Heart right ventricle (tissue), 16 donors: ENCODE data around the gene C5orf15. TPM values are rescaled to one million over a fixed set of nuclear protein-coding genes. Genes with fewer than 3 reads are reported as not detected.

Experiments
- ATAC-seq, 8 donors: fragments of 200-7000 bp; cut with Tn5 transposase; one replicate each; pipeline ENCODE4 v1.9.1; 2020; ENCODE audit warnings: mild to moderate bottlenecking in 8 of 8, moderate library complexity in 8 of 8, moderate number of reproducible peaks in 1 of 8
- DNase-seq, 2 donors: peaks; one replicate each; pipeline ENCODE4 v3.0.0-alpha.2; 2020
- H3K27ac ChIP-seq, 10 donors: fragments of 200-600 bp; sonication (generic) in 2 of 10; one replicate each; pipeline versions ENCODE4 v1.5.0 to v1.8.0; 2020 to 2022; ENCODE audit warnings: mild to moderate bottlenecking in 3 of 10
- H3K27me3 ChIP-seq, 7 donors: fragments of 200-600 bp; one replicate each; pipeline ENCODE4 v1.8.0; 2021 to 2022; ENCODE audit warnings: mild to moderate bottlenecking in 2 of 7
- H3K36me3 ChIP-seq, 9 donors: fragments of 200-600 bp; sonication (generic) in 1 of 9; one replicate each; pipeline versions ENCODE4 v1.5.0 to v1.8.0; 2020 to 2022; ENCODE audit warnings: mild to moderate bottlenecking in 2 of 9
- H3K4me1 ChIP-seq, 9 donors: fragments of 200-600 bp; sonication (generic) in 1 of 9; one replicate each; pipeline versions ENCODE4 v1.5.0 to v1.8.0; 2020 to 2022; ENCODE audit warnings: mild to moderate bottlenecking in 4 of 9
- H3K4me3 ChIP-seq, 10 donors: fragments of 200-600 bp; sonication (generic) in 2 of 10; one replicate each; pipeline versions ENCODE4 v1.5.0 to v1.8.0; 2020 to 2022; ENCODE audit warnings: mild to moderate bottlenecking in 7 of 10, moderate library complexity in 2 of 10
- H3K9me3 ChIP-seq, 11 donors: fragments of 200-600 bp in 10 of 11; sonication (generic) in 2 of 11; one replicate each; pipeline versions ENCODE4 v1.5.0 to v1.8.0; 2013 to 2022; ENCODE audit warnings: mild to moderate bottlenecking in 2 of 11, control low read depth in 1 of 11, moderate library complexity in 1 of 11
- CTCF ChIP-seq, 9 donors: fragments of 200-600 bp; sonication (generic) in 2 of 9; IDR thresholded peaks; one replicate each; pipeline versions ENCODE4 v1.5.0 to v1.8.0; 2021 to 2022; ENCODE audit warnings: antibody characterized with exemption in 9 of 9, mild to moderate bottlenecking in 5 of 9, moderate library complexity in 1 of 9
- WGBS, 2 donors: extraction: QIAGEN DNeasy Blood & Tissue Kit; methylation state at CpG; one replicate each; pipeline ENCODE4 v1.1.7; 2013; ENCODE audit warnings: inconsistent platforms in 1 of 2; 5-methylcytosine and 5-hydroxymethylcytosine counted together
- intact Hi-C, 10 donors: fragments of 100-400 bp; cut with DNase I; formaldehyde crosslinking; loops; one replicate each; pipeline versions ENCODE4 v1.11.1 to v1.14.2; 2022
- polyA plus RNA-seq, 2 donors: library from polyadenylated mRNA; stranded (reverse); fragments of 200-250 nt; gene quantifications; one replicate each; pipeline ENCODE4 v1.2.3, GENCODE V29; 2013
- total RNA-seq, 10 donors: library from RNA; stranded (reverse); fragmentation: NEBNext Ultra II Directional in 3 of 10; extraction: Animal tissue kit (Norgen Biotek cat#: 25700) in 3 of 10; gene quantifications; one replicate each; pipeline versions ENCODE4 v1.2.1 to v1.2.4, GENCODE V29; 2021 to 2023
- donor health status: Arrhythmogenic right ventricular cardiomyopathy.
- donor health status: ischemic (EF 13 %, LVEDD 7.1; RV severe dilation, severe dysfunction).
- donor health status: healthy with polysubstance abuse.
- donor health status: DM: no; HTN: yes; CAD: no.
- donor health status: DM: no; HTN: no; CAD: no.
- donor health status: ischemic (EF 25% LVEDD 6.9; RV normal size, moderate dysfunction).
- donor health status: ischemic (EF 25% LVEDD 5.7; RV mildly dilated, moderate dysfunction).
- donor health status: healthy.
- donor health status: DM: yes; HTN: yes; CAD: no.
- donor health status: Ischemic cardiomyopathy.
- donor health status: ischemic (EF 35%, LVEDD 5.7; RV mildly dilated, moderate dysfunction).
- donor health status: nonischemic (EF 11% LVEDD 7.7; RV severe dilation, severe dysfunction).
- donor health status: DM: yes; HTN: yes; CAD: no.
- donor health status: PGD.
- donor health status: ischemic (EF 29% LVEDD 5.4; RV normal size, mild dysfunction).
- donor health status: nonischemic (EF 23%, LVEDD 6.1; RV moderate dilation, normal function).

Gene C5orf15
- total and polyA plus RNA-seq, 12 donors, result 22.2 to 55.3 (median 33.9) TPM

DNA sequence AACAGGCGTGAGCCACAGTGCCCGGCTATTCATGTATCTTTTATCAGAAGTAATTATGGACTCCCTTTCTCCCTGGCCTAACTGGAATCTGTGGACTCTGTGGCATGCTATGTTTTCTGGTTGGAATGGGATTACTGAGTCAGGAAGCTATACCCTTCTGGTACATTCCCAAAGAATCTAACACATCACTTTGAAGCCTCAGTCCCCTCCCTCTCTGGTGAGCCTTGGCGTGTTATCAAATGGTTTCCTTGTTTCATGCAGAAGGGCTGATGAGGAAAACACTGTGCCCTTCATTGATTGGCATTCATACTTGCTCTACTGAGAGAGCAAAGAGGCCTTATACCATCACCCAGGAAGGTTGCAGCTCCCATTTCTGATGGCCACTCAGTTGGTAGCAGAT, 22.9 kb downstream of the C5orf15 start:
- H3K36me3 ChIP-seq, result no peaks in the 10 kb centered on the region
- no peak for TF ChIP-seq CTCF (IDR thresholded peaks at IDR 0.05)
- 82 to 95% methylated on average over 3 of the region's 3 CpGs for WGBS, 2 donors
- no peak for DNase-seq
- no peak for ATAC-seq
- no peak overlapping the region for H3K27ac ChIP-seq
- H3K4me3 ChIP-seq, result no peak overlapping the region
- peaks cover 0 to 12% (median 3%) of the 10 kb centered on the region in 9 donors for H3K4me1 ChIP-seq
- intact Hi-C loops, result loop anchor here in 3 of 10 donors (10.0 kb wide), 2 partner anchors 521 to 831 kb away; no protein-coding TSS in a partner anchor
- H3K27me3 ChIP-seq, result no peaks in the 10 kb centered on the region
- no peaks in the 10 kb centered on the region for H3K9me3 ChIP-seq

DNA sequence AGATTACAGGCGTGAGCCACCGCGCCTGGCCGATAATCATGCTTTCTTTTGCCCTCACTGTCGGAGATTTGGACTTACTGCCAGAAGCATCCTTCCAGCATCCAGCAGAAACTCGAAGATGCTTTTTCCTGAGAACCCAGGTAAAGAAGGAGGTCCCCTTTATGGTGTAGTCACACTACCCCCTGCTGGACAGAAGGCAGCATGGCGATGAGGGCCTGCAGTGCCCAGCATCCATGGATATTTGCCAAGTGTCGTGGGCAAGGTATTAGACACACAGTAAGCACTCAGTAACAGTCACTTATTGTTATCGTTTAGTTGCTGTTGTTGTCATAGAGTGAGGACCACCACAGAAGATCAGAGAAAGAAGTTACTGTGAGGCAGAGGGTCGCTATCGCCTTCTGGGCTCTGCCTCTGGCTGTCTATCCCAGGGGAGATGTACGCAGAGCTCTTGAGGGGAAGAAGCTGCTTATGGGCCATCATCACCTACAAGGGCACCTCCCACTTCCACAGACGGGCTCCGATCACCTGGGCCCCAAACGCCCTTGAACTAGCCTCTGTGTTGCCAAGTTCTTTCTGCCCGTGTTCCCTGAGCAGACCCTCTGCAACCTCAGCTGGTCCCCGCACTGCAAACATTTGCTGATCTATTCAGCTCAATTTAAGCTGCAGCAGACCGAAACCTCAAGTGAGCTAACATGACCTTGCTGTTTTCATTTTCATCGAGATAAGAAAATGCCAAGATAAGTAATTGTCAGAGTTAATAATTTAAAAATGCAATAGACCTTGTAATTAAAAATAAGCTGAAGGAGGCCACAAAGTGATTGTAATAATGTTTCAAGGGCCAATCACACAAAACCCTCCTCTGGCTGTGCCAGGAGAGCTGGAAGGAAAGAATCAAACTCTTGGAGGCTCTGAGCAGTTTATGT, 23.9 kb downstream of the C5orf15 start:
- DNase-seq (peak in 1 of 2 donors; percentile 34), ATAC-seq (peak in 6 of 8 donors; percentile 30 to 69 (median 64))
- no peaks in the 10 kb centered on the region for H3K9me3 ChIP-seq
- H3K36me3 ChIP-seq, result no peaks in the 10 kb centered on the region
- H3K27me3 ChIP-seq, result no peaks in the 10 kb centered on the region
- H3K27ac ChIP-seq, result no peak overlapping the region
- TF ChIP-seq CTCF (IDR thresholded peaks at IDR 0.05), result peak; percentile 27 to 68 (median 59)
- intact Hi-C loops, result loop anchor here in 6 of 10 donors (5.0 to 10.0 kb wide), 3 partner anchors 520 to 830 kb away; no protein-coding TSS in a partner anchor
- H3K4me3 ChIP-seq, result no peak overlapping the region
- WGBS, 2 donors, result 59 to 64% methylated on average over 19 of the region's 19 CpGs
- peaks cover 0 to 9% (median 0%) of the 10 kb centered on the region in 9 donors for H3K4me1 ChIP-seq

DNA sequence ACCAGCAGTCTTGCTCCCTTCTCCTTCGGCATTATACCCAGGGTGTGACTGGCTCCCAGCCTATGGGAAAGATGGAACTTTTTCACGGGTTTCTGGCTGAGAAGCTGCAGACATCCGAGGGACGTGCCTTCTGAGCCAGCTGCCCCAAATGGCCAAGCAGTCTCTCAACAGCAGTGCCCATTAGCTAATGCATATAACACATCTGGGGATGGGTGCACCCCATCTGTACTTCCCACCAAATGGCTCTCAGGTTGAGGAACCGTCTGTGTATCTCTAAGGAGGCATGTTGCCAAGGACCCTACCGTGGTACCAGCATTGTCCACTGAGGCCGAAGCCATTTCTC, 25.0 kb downstream of the C5orf15 start:
- no peak for TF ChIP-seq CTCF (IDR thresholded peaks at IDR 0.05)
- no peak overlapping the region for H3K27ac ChIP-seq
- H3K4me3 ChIP-seq, result no peak overlapping the region
- H3K36me3 ChIP-seq, result no peaks in the 10 kb centered on the region
- WGBS, 2 donors, result 76 to 84% methylated on average over 7 of the region's 7 CpGs
- H3K9me3 ChIP-seq, result no peaks in the 10 kb centered on the region
- intact Hi-C loops, result loop anchor here in 6 of 10 donors (5.0 to 10.0 kb wide), 3 partner anchors 519 to 829 kb away; no protein-coding TSS in a partner anchor
- ATAC-seq (no peak), DNase-seq (no peak)
- no peaks in the 10 kb centered on the region for H3K27me3 ChIP-seq
- peaks cover 0 to 9% (median 0%) of the 10 kb centered on the region in 9 donors for H3K4me1 ChIP-seq

DNA sequence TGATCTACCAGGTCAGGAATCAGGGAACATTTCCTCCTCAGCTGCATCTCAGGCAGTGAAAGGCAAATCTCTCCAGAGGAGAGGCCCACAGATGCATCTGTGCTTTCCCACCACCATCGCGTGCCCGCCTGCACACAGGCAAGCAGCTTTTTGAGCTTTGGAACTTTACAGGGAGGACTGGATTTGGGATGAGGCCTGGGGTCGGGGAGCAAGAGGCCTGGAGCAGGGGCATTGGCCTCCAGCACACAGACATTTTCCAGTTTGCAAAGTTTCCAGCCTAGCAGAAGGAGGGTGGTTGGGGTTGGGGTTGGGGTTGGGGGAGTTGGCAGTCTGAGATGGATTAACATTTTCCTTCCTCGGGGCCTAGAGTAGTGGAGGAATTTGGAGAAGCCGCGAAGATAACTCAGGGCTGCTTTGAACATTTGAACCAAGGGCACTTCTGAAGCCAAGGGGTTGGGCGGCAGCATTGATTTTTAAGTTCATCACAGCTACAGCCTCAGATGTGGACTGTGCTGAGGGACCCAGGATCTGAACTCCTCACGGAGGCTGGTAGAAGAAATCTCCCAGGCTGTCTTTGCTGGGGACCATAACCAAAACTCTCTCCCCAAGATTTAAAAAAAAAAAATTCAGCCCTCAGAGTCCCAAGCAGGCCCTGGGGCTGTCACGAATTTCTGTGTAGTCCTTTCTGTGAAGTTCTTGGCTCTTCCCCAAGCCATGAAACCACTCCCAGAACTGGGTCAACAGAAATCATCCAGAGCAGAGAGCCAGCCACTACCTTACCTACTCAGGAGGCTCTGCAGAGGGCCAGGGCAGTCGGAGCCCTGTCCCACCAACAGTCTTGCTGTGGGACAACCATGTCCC, 25.6 kb downstream of the C5orf15 start:
- no peaks in the 10 kb centered on the region for H3K9me3 ChIP-seq
- DNase-seq, result no peak
- no peak overlapping the region for H3K4me3 ChIP-seq
- H3K27me3 ChIP-seq, result no peaks in the 10 kb centered on the region
- H3K4me1 ChIP-seq, result peaks cover 0 to 9% (median 0%) of the 10 kb centered on the region in 9 donors
- ATAC-seq, result peak in 3 of 8 donors; percentile 18 to 36 (median 33)
- H3K27ac ChIP-seq, result no peak overlapping the region
- intact Hi-C loops, result loop anchor here in 6 of 10 donors (5.0 to 10.0 kb wide), 3 partner anchors 518 to 828 kb away; no protein-coding TSS in a partner anchor
- no peak for TF ChIP-seq CTCF (IDR thresholded peaks at IDR 0.05)
- WGBS, 2 donors, result 71 to 80% methylated on average over 11 of the region's 11 CpGs
- H3K36me3 ChIP-seq, result no peaks in the 10 kb centered on the region
